ENCODE measurements around the gene DHCR7.

GRCh38 chr11:71495286-71496230 lies 47.4 kb upstream of the DHCR7 start:
- TF ChIP-seq POLR2A (IDR thresholded peaks at IDR 0.05) (no peak), CTCF (IDR thresholded peaks at IDR 0.05 in 4 of 5, conservative IDR thresholded peaks at IDR 0.05 in 1 of 5) (no peak)
